Spleen (tissue), 7 donors: ENCODE data around the gene DCBLD2.

Experiments
- CTCF ChIP-seq, 11 experiments: fragments of 200-600 bp in 7 of 11; fragments of 450-650 bp in 4 of 11; sonication (generic) in 4 of 11; IDR thresholded peaks in 8 of 11; conservative IDR thresholded peaks in 3 of 11; 1 replicate in 7 of 11; 2 replicates in 4 of 11; pipeline versions ENCODE4 v1.4.0 to v1.8.0; 2016 to 2021; ENCODE audit warnings: antibody characterized with exemption in 11 of 11, inconsistent platforms in 4 of 11, mild to moderate bottlenecking in 1 of 11
- POLR2A ChIP-seq, 3 donors: fragments of 450-650 bp; IDR thresholded peaks; one replicate each; pipeline ENCODE4 v1.5.1; 2017; ENCODE audit warnings: antibody characterized with exemption in 3 of 3, mild to moderate bottlenecking in 1 of 3
- POLR2AphosphoS5 ChIP-seq, 3 donors: sonication (generic); formaldehyde crosslinking; IDR thresholded peaks; one replicate each; pipeline ENCODE4 v1.5.1; 2017; ENCODE audit warnings: antibody characterized with exemption in 3 of 3
- donor health status: DM: no; HTN: no; CAD: no; lungs with moderate emphysema.
- donor health status: DM: no; HTN: no; CAD: no.
- donor health status: DM: no; HTN: no; CAD: no.

- no peak for TF ChIP-seq CTCF (IDR thresholded peaks at IDR 0.05 in 8 of 11, conservative IDR thresholded peaks at IDR 0.05 in 3 of 11)
- no peak for TF ChIP-seq POLR2A (IDR thresholded peaks at IDR 0.05)
- no peak for TF ChIP-seq POLR2AphosphoS5 (IDR thresholded peaks at IDR 0.05)
Observed at GRCh38 chr3:98918586-98918985, 17.1 kb upstream of the DCBLD2 start.
